HCT116 (cell line): ENCODE results near the gene SMARCAL1.

Experiments used
- CTCF ChIP-seq, 3 experiments: fragments of 200-600 bp in 1 of 3; sonication (generic) in 1 of 3; IDR thresholded peaks in 2 of 3; conservative IDR thresholded peaks in 1 of 3; 2 replicates each; pipeline ENCODE4 v1.5.1; 2012 to 2017; ENCODE audit warnings: low read depth in 2 of 3, low read length in 2 of 3, antibody characterized with exemption in 1 of 3, borderline replicate concordance in 1 of 3, control low read depth in 1 of 3, mild to moderate bottlenecking in 1 of 3, mixed read lengths in 1 of 3, mixed run types in 1 of 3, moderate library complexity in 1 of 3; ENCODE audit not compliant: insufficient read depth in 1 of 3
- EGR1 ChIP-seq: IDR thresholded peaks from 2 replicates; pipeline ENCODE4 v1.6.1; 2012; ENCODE audit warnings: low read depth
- EZH2phosphoT487 ChIP-seq: fragments of 200-600 bp; IDR thresholded peaks from 2 replicates; pipeline ENCODE4 v1.6.1; 2018; ENCODE audit warnings: antibody characterized with exemption, borderline replicate concordance
- POLR2A ChIP-seq: IDR thresholded peaks from 2 replicates; pipeline ENCODE4 v1.7.0; 2011; ENCODE audit warnings: borderline replicate concordance; ENCODE audit not compliant: insufficient read depth, insufficient read length; ENCODE audit errors: extremely low read depth
- YY1 ChIP-seq: IDR thresholded peaks from 2 replicates; pipeline ENCODE4 v1.6.1; 2011; ENCODE audit warnings: low read length, low read depth, moderate library complexity, mild to moderate bottlenecking; ENCODE audit not compliant: insufficient replicate concordance; ENCODE audit errors: extremely low read depth
- TF ChIP-seq, protein P1 (sequence below): IDR thresholded peaks from 2 replicates; pipeline ENCODE4 v1.6.1; 2012; ENCODE audit warnings: low read depth

GRCh38 chr2:216495656-216496055 lies 83.4 kb downstream of the SMARCAL1 start:
- TF ChIP-seq CTCF (IDR thresholded peaks at IDR 0.05 in 2 of 3, conservative IDR thresholded peaks at IDR 0.05 in 1 of 3; ENCODE audit: borderline replicate concordance in 1 of 3, insufficient read depth in 1 of 3, low read depth in 2 of 3, low read length in 2 of 3), result no peak
- no peak for TF ChIP-seq EZH2phosphoT487
- TF ChIP-seq POLR2A, result no peak
- no peak for TF ChIP-seq YY1
- no peak for TF ChIP-seq EGR1
- TF ChIP-seq, protein P1, sequence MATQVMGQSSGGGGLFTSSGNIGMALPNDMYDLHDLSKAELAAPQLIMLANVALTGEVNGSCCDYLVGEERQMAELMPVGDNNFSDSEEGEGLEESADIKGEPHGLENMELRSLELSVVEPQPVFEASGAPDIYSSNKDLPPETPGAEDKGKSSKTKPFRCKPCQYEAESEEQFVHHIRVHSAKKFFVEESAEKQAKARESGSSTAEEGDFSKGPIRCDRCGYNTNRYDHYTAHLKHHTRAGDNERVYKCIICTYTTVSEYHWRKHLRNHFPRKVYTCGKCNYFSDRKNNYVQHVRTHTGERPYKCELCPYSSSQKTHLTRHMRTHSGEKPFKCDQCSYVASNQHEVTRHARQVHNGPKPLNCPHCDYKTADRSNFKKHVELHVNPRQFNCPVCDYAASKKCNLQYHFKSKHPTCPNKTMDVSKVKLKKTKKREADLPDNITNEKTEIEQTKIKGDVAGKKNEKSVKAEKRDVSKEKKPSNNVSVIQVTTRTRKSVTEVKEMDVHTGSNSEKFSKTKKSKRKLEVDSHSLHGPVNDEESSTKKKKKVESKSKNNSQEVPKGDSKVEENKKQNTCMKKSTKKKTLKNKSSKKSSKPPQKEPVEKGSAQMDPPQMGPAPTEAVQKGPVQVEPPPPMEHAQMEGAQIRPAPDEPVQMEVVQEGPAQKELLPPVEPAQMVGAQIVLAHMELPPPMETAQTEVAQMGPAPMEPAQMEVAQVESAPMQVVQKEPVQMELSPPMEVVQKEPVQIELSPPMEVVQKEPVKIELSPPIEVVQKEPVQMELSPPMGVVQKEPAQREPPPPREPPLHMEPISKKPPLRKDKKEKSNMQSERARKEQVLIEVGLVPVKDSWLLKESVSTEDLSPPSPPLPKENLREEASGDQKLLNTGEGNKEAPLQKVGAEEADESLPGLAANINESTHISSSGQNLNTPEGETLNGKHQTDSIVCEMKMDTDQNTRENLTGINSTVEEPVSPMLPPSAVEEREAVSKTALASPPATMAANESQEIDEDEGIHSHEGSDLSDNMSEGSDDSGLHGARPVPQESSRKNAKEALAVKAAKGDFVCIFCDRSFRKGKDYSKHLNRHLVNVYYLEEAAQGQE, result no peak
